PC-9 (cell line): ENCODE results near the gene GPR150. TPM values are rescaled to one million over a fixed set of nuclear protein-coding genes. Genes with fewer than 3 reads are reported as not detected.

Experiments
- BruUV-seq: library from RNA; stranded (reverse); fragments of 400-500 nt; replicated peaks from 2 replicates; lab custom pipeline; 2021; lab: Mats Ljungman, UMichigan
- CTCF ChIA-PET: fragments of 300-600 bp; sonication (Branson Sonifier 250); formaldehyde crosslinking; loops from one replicate; lab custom pipeline; 2022; ENCODE audit warnings: antibody characterized with exemption; lab: Charles Lee
- POLR2A ChIA-PET: fragments of 300-600 bp; sonication (Branson Sonifier 250); formaldehyde crosslinking; loops from one replicate; lab custom pipeline; 2022; ENCODE audit warnings: antibody characterized with exemption; ENCODE audit not compliant: unreplicated experiment; lab: Charles Lee
- DNase-seq, 2 experiments: peaks; one replicate each; pipeline versions ENCODE4 v3.0.0 to v3.0.0-alpha.2; 2015 to 2022; ENCODE audit warnings: mixed read lengths in 1 of 2
- H2AFZ ChIP-seq: fragments of 200-600 bp; sonication (generic); 2 replicates; pipeline ENCODE4 v1.8.1; 2017; ENCODE audit warnings: antibody characterized with exemption
- H3F3A ChIP-seq: fragments of 200-600 bp; sonication (generic); 2 replicates; pipeline ENCODE4 v1.8.1; 2017; ENCODE audit warnings: antibody characterized with exemption, mild to moderate bottlenecking, low read depth; ENCODE audit not compliant: insufficient read depth
- H3K27ac ChIP-seq: fragments of 200-600 bp; sonication (generic); 2 replicates; pipeline ENCODE4 v1.6.1; 2016; ENCODE audit warnings: mixed run types
- H3K27me3 ChIP-seq: fragments of 200-600 bp; sonication (generic); 2 replicates; pipeline ENCODE4 v1.6.1; 2016; ENCODE audit warnings: low read depth, mixed run types; ENCODE audit not compliant: insufficient read depth
- H3K36me3 ChIP-seq: fragments of 200-600 bp; sonication (generic); 2 replicates; pipeline ENCODE4 v1.6.1; 2016; ENCODE audit warnings: low read depth, mixed run types
- H3K4me1 ChIP-seq: fragments of 200-600 bp; sonication (generic); replicated peaks from 2 replicates; pipeline ENCODE4 v1.6.1; 2016; ENCODE audit warnings: mixed run types; ENCODE audit not compliant: insufficient read depth
- H3K4me2 ChIP-seq: fragments of 200-600 bp; sonication (generic); 2 replicates; pipeline ENCODE4 v1.6.1; 2017; ENCODE audit warnings: mixed run types
- H3K4me3 ChIP-seq: fragments of 200-600 bp; sonication (generic); 2 replicates; pipeline ENCODE4 v1.6.1; 2016; ENCODE audit warnings: mixed run types
- H3K79me2 ChIP-seq: fragments of 200-600 bp; sonication (generic); 2 replicates; pipeline ENCODE4 v1.6.1; 2017; ENCODE audit warnings: low read depth, mixed run types
- H3K9me2 ChIP-seq: fragments of 200-600 bp; sonication (generic); 2 replicates; pipeline ENCODE4 v1.8.1; 2017; ENCODE audit warnings: mild to moderate bottlenecking; ENCODE audit not compliant: insufficient read depth
- H3K9me3 ChIP-seq: fragments of 200-600 bp; sonication (generic); 2 replicates; pipeline ENCODE4 v1.8.1; 2016; ENCODE audit warnings: low read depth; ENCODE audit not compliant: insufficient read depth
- H4K20me1 ChIP-seq: fragments of 200-600 bp; sonication (generic); 2 replicates; pipeline ENCODE4 v1.8.1; 2017; ENCODE audit not compliant: insufficient read depth
- CTCF ChIP-seq: fragments of 200-600 bp; sonication (generic); conservative IDR thresholded peaks from 2 replicates; pipeline ENCODE4 v1.6.1; 2017; ENCODE audit warnings: mixed run types, antibody characterized with exemption, mild to moderate bottlenecking, moderate library complexity
- EZH2 ChIP-seq: fragments of 200-600 bp; sonication (generic); IDR thresholded peaks from 2 replicates; pipeline ENCODE4 v1.8.0; 2017; ENCODE audit warnings: antibody characterized with exemption, low read depth
- intact Hi-C: fragments of 100-400 bp; cut with micrococcal nuclease; formaldehyde crosslinking; loops from one replicate; pipeline ENCODE4 v1.10.0; 2022; ENCODE audit not compliant: unreplicated experiment
- total RNA-seq: library from RNA; stranded (reverse); gene quantifications from 2 replicates; pipeline ENCODE4 v1.2.3, GENCODE V29; 2021

GPR150 gene
- total RNA-seq, 1 experiment from 2014 or later, result 0.17 TPM

GRCh38 chr5:95669540-95669939 is 49.7 kb downstream of the GPR150 start:
- ChIA-PET CTCF (interaction anchor here (0.6 kb wide), 1 partner anchor 675 kb away, joined by 3 read pairs; no protein-coding TSS in a partner anchor), POLR2A (no interaction called here)
- no peaks in the 10 kb centered on the region for H3K9me3 ChIP-seq
- no peaks in the 10 kb centered on the region for H3K79me2 ChIP-seq
- H3K9me2 ChIP-seq, result no peaks in the 10 kb centered on the region
- H3K4me2 ChIP-seq, result no peak overlapping the region
- no peak for DNase-seq
- no peak overlapping the region for H3K4me3 ChIP-seq
- H3F3A ChIP-seq, result no peaks in the 10 kb centered on the region
- no peaks in the 10 kb centered on the region for H3K27me3 ChIP-seq
- H3K36me3 ChIP-seq, result no peaks in the 10 kb centered on the region
- TF ChIP-seq CTCF (no peak), EZH2 (no peak)
- no TSS peak for BruUV-seq
- H2AFZ ChIP-seq, result no peak overlapping the region
- intact Hi-C loops, result no loop called here
- no peak overlapping the region for H3K27ac ChIP-seq
- 0 out of 2 replicates have a peak, but pooled peaks cover 1% of the 10 kb centered on the region for H3K4me1 ChIP-seq
- H4K20me1 ChIP-seq, result no peaks in the 10 kb centered on the region

GRCh38 chr5:95669985-95670384 is 50.1 kb downstream of the GPR150 start:
- intact Hi-C loops, result no loop called here
- BruUV-seq, result no TSS peak
- no peak for DNase-seq
- H3K36me3 ChIP-seq, result no peaks in the 10 kb centered on the region
- no peaks in the 10 kb centered on the region for H3K9me3 ChIP-seq
- H2AFZ ChIP-seq, result no peak overlapping the region
- no peak overlapping the region for H3K4me2 ChIP-seq
- no peaks in the 10 kb centered on the region for H3K4me1 ChIP-seq
- ChIA-PET POLR2A (interaction anchor here (0.6 kb wide), 1 partner anchor 109 kb away, joined by 3 read pairs; no protein-coding TSS in a partner anchor), CTCF (no interaction called here)
- no peak overlapping the region for H3K27ac ChIP-seq
- H3K79me2 ChIP-seq, result no peaks in the 10 kb centered on the region
- no peaks in the 10 kb centered on the region for H3F3A ChIP-seq
- TF ChIP-seq EZH2 (no peak), CTCF (no peak)
- no peak overlapping the region for H3K4me3 ChIP-seq
- H3K27me3 ChIP-seq, result no peaks in the 10 kb centered on the region
- H3K9me2 ChIP-seq, result no peaks in the 10 kb centered on the region
- H4K20me1 ChIP-seq, result no peaks in the 10 kb centered on the region

- no TSS peak for BruUV-seq
- H3K27me3 ChIP-seq, result no peaks in the 10 kb centered on the region
- no peaks in the 10 kb centered on the region for H4K20me1 ChIP-seq
- no peak for TF ChIP-seq EZH2
- no peak for TF ChIP-seq CTCF
- no peaks in the 10 kb centered on the region for H3K4me1 ChIP-seq
- H3K4me3 ChIP-seq, result no peak overlapping the region
- no peaks in the 10 kb centered on the region for H3K9me3 ChIP-seq
- no peak overlapping the region for H3K27ac ChIP-seq
- ChIA-PET POLR2A (interaction anchor here (0.6 kb wide), 1 partner anchor 109 kb away, joined by 3 read pairs; no protein-coding TSS in a partner anchor), CTCF (no interaction called here)
- intact Hi-C loops, result no loop called here
- DNase-seq, result no peak
- no peak overlapping the region for H3K4me2 ChIP-seq
- no peak overlapping the region for H2AFZ ChIP-seq
- H3K36me3 ChIP-seq, result no peaks in the 10 kb centered on the region
- H3K9me2 ChIP-seq, result no peaks in the 10 kb centered on the region
- H3K79me2 ChIP-seq, result no peaks in the 10 kb centered on the region
- no peaks in the 10 kb centered on the region for H3F3A ChIP-seq
Observed at GRCh38 chr5:95670568-95670967, 50.7 kb downstream of the GPR150 start.

Other genes starting within 250 kb of the GPR150 start
- 1.8 and 5.0 TPM in 2 replicates for gene FAM81B, start 228.7 kb upstream of the GPR150 start, total RNA-seq
- 43.7 and 50.7 TPM in 2 replicates for gene SKIC3, start 65.1 kb upstream of the GPR150 start, total RNA-seq
- gene ARSK, start 65.0 kb upstream of the GPR150 start, total RNA-seq, result 5.2 and 5.8 TPM in 2 replicates
- gene RFESD, start 26.7 kb downstream of the GPR150 start, total RNA-seq, result 4.6 and 5.0 TPM in 2 replicates
- gene SPATA9, start 62.9 kb downstream of the GPR150 start, total RNA-seq, result 0.55 TPM in 1 of 2 replicates, not detected in the other
- gene RHOBTB3, start 111.2 kb downstream of the GPR150 start, total RNA-seq, result 87.6 and 99.6 TPM in 2 replicates
- gene GLRX, start 202.6 kb downstream of the GPR150 start, total RNA-seq, result 23.0 and 25.5 TPM in 2 replicates